Esophagus squamous epithelium (tissue), 4 donors: ENCODE data around the gene FBXL7.

Source experiments
- CTCF ChIP-seq, 6 experiments: fragments of 450-650 bp in 4 of 6; fragments of 200-600 bp in 2 of 6; sonication (generic) in 2 of 6; IDR thresholded peaks; one replicate each; pipeline ENCODE4 v1.5.1; 2016 to 2019; ENCODE audit warnings: antibody characterized with exemption in 6 of 6, mild to moderate bottlenecking in 4 of 6, moderate library complexity in 4 of 6
- POLR2A ChIP-seq, 4 donors: fragments of 450-650 bp; IDR thresholded peaks; one replicate each; pipeline ENCODE4 v1.6.1; 2017; ENCODE audit warnings: antibody characterized with exemption in 4 of 4, mild to moderate bottlenecking in 4 of 4, moderate library complexity in 3 of 4

GRCh38 chr5:15791859-15792258, 291.9 kb downstream of the FBXL7 start:
- TF ChIP-seq CTCF (IDR thresholded peaks at IDR 0.05) (no peak), POLR2A (IDR thresholded peaks at IDR 0.05) (no peak)
